WTC11 (cell line): Measurements from ENCODE around the gene ABCA1.

ENCODE experiments used
- CTCF ChIP-seq: fragments of 200-600 bp; IDR thresholded peaks from 2 replicates; pipeline ENCODE4 v1.8.0; 2022; ENCODE audit warnings: antibody characterized with exemption
- FOXJ3 ChIP-seq: sonication (generic); formaldehyde crosslinking; IDR thresholded peaks from 2 replicates; pipeline ENCODE4 v1.9.0; 2021; ENCODE audit warnings: missing genetic modification reagents, mild to moderate bottlenecking, borderline replicate concordance
- JUN ChIP-seq: sonication (generic); formaldehyde crosslinking; IDR thresholded peaks from 2 replicates; pipeline ENCODE4 v1.8.0; 2023; ENCODE audit warnings: mild to moderate bottlenecking, missing genetic modification reagents
- KAT7 ChIP-seq: sonication (generic); formaldehyde crosslinking; IDR thresholded peaks from 2 replicates; pipeline ENCODE4 v1.8.1; 2023; ENCODE audit warnings: missing genetic modification reagents, mild to moderate bottlenecking, borderline replicate concordance
- MAX ChIP-seq: sonication (generic); formaldehyde crosslinking; IDR thresholded peaks from 2 replicates; pipeline ENCODE4 v1.8.0; 2022; ENCODE audit warnings: mild to moderate bottlenecking, missing genetic modification reagents
- NR2C2 ChIP-seq: sonication (generic); formaldehyde crosslinking; IDR thresholded peaks from 2 replicates; pipeline ENCODE4 v1.8.0; 2022; ENCODE audit warnings: mild to moderate bottlenecking, missing genetic modification reagents
- PRRX2 ChIP-seq: fragments of 250-450 bp; sonication (Bioruptor Pico); IDR thresholded peaks from 2 replicates; pipeline ENCODE4 v1.8.0; 2021; ENCODE audit warnings: mild to moderate bottlenecking
- RELA ChIP-seq: sonication (generic); formaldehyde crosslinking; IDR thresholded peaks from 2 replicates; pipeline ENCODE4 v1.8.1; 2022; ENCODE audit warnings: missing genetic modification reagents, mild to moderate bottlenecking, borderline replicate concordance
- SP1 ChIP-seq: sonication (generic); formaldehyde crosslinking; conservative IDR thresholded peaks from 2 replicates; pipeline ENCODE4 v1.8.1; 2022; ENCODE audit warnings: missing genetic modification reagents
- TCF7 ChIP-seq: sonication (generic); formaldehyde crosslinking; IDR thresholded peaks from 2 replicates; pipeline ENCODE4 v1.8.0; 2022; ENCODE audit warnings: mild to moderate bottlenecking, low read depth, missing genetic modification reagents, moderate library complexity
- TF ChIP-seq, protein P1 (sequence below): sonication (generic); formaldehyde crosslinking; IDR thresholded peaks from 2 replicates; pipeline ENCODE4 v1.8.1; 2023; ENCODE audit warnings: mild to moderate bottlenecking, moderate library complexity, missing genetic modification reagents
- TF ChIP-seq, protein P2 (sequence below): sonication (generic); formaldehyde crosslinking; IDR thresholded peaks from 2 replicates; pipeline ENCODE4 v1.8.0; 2023; ENCODE audit warnings: missing genetic modification reagents, mild to moderate bottlenecking, borderline replicate concordance
- TF ChIP-seq, protein P3 (sequence below): sonication (generic); formaldehyde crosslinking; conservative IDR thresholded peaks from 2 replicates; pipeline ENCODE4 v1.8.1; 2022; ENCODE audit warnings: mild to moderate bottlenecking, missing genetic modification reagents
- TF ChIP-seq, protein P4 (sequence below): sonication (generic); formaldehyde crosslinking; IDR thresholded peaks from 2 replicates; pipeline ENCODE4 v1.8.1; 2023; ENCODE audit warnings: mild to moderate bottlenecking, missing genetic modification reagents, moderate library complexity

GRCh38 chr9:104843644-104844240 is 84.2 kb downstream of the ABCA1 start:
- TF ChIP-seq CTCF (no peak), MAX (CRISPR knock-in tag) (no peak), FOXJ3 (CRISPR knock-in tag) (no peak), PRRX2 (CRISPR knock-in tag) (no peak), NR2C2 (CRISPR knock-in tag) (no peak), TCF7 (CRISPR knock-in tag) (no peak), JUN (CRISPR knock-in tag) (no peak), KAT7 (CRISPR knock-in tag) (no peak), SP1 (CRISPR knock-in tag) (no peak), RELA (no peak)
- TF ChIP-seq, protein P1, sequence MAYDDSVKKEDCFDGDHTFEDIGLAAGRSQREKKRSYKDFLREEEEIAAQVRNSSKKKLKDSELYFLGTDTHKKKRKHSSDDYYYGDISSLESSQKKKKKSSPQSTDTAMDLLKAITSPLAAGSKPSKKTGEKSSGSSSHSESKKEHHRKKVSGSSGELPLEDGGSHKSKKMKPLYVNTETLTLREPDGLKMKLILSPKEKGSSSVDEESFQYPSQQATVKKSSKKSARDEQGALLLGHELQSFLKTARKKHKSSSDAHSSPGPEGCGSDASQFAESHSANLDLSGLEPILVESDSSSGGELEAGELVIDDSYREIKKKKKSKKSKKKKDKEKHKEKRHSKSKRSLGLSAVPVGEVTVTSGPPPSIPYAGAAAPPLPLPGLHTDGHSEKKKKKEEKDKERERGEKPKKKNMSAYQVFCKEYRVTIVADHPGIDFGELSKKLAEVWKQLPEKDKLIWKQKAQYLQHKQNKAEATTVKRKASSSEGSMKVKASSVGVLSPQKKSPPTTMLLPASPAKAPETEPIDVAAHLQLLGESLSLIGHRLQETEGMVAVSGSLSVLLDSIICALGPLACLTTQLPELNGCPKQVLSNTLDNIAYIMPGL (CRISPR knock-in tag), result no peak
- TF ChIP-seq, protein P2, sequence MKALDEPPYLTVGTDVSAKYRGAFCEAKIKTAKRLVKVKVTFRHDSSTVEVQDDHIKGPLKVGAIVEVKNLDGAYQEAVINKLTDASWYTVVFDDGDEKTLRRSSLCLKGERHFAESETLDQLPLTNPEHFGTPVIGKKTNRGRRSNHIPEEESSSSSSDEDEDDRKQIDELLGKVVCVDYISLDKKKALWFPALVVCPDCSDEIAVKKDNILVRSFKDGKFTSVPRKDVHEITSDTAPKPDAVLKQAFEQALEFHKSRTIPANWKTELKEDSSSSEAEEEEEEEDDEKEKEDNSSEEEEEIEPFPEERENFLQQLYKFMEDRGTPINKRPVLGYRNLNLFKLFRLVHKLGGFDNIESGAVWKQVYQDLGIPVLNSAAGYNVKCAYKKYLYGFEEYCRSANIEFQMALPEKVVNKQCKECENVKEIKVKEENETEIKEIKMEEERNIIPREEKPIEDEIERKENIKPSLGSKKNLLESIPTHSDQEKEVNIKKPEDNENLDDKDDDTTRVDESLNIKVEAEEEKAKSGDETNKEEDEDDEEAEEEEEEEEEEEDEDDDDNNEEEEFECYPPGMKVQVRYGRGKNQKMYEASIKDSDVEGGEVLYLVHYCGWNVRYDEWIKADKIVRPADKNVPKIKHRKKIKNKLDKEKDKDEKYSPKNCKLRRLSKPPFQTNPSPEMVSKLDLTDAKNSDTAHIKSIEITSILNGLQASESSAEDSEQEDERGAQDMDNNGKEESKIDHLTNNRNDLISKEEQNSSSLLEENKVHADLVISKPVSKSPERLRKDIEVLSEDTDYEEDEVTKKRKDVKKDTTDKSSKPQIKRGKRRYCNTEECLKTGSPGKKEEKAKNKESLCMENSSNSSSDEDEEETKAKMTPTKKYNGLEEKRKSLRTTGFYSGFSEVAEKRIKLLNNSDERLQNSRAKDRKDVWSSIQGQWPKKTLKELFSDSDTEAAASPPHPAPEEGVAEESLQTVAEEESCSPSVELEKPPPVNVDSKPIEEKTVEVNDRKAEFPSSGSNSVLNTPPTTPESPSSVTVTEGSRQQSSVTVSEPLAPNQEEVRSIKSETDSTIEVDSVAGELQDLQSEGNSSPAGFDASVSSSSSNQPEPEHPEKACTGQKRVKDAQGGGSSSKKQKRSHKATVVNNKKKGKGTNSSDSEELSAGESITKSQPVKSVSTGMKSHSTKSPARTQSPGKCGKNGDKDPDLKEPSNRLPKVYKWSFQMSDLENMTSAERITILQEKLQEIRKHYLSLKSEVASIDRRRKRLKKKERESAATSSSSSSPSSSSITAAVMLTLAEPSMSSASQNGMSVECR (CRISPR knock-in tag), result no peak
- TF ChIP-seq, protein P3, sequence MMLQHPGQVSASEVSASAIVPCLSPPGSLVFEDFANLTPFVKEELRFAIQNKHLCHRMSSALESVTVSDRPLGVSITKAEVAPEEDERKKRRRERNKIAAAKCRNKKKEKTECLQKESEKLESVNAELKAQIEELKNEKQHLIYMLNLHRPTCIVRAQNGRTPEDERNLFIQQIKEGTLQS, result no peak
- TF ChIP-seq, protein P4, sequence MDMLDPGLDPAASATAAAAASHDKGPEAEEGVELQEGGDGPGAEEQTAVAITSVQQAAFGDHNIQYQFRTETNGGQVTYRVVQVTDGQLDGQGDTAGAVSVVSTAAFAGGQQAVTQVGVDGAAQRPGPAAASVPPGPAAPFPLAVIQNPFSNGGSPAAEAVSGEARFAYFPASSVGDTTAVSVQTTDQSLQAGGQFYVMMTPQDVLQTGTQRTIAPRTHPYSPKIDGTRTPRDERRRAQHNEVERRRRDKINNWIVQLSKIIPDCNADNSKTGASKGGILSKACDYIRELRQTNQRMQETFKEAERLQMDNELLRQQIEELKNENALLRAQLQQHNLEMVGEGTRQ, result no peak
